Stimulated activated CD8-positive, alpha-beta memory T cell treated with anti-CD3 and anti-CD28 coated beads, Interleukin-15, amount 100 ng/mL, for 24 hours (primary cell): ENCODE data around the gene EVI2B.
"Not testable (repeated sequence)": the region's sequence is repeated elsewhere in the genome, so short reads cannot be mapped to it uniquely, and the experiment has no call there.

Experiments
- DNase-seq: peaks from one replicate; pipeline ENCODE4 v3.0.0-alpha.2; 2020; ENCODE audit warnings: low read depth

EVI2B gene

DNA sequence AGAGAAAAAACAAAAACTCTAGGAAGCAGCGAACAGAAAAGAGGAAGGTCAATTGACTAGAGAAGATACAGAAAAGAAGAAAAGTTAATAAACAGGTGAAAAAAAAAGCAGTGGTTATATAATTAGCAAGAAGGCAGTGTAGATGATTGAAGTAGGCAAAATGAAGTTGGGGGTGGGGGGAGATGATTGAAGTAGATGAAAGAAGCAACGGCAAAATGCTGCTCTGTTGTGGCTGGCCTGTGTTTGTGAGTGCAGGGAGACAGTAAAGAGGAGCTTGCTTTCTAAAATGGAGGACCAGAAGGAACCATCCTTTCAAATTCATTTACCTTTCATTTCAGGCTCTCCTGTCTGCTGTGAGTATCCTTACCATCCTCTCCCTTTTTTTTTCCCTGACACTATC lies 3.6 kb downstream of the EVI2B start:
- DNase-seq = no peak

DNA sequence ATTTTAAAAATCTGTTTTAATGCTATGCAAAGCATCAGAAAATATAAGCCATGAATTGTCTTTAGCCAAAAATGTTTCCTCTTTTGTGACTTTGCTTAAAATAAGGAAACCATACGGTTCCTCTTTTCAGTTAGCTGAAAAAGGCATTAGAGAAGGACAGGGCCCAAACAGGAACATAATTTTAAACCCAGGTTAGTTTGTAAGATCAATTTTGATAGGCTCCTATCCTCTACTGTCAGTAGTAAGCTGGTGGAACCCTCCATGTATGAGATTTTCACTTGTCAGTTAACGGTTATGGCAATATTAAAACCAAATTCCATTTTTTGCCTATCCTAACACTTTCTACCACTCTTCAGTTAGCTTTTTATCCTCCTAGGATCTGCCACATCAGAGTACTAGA lies 4.3 kb downstream of the EVI2B start:
- DNase-seq = no peak

DNA sequence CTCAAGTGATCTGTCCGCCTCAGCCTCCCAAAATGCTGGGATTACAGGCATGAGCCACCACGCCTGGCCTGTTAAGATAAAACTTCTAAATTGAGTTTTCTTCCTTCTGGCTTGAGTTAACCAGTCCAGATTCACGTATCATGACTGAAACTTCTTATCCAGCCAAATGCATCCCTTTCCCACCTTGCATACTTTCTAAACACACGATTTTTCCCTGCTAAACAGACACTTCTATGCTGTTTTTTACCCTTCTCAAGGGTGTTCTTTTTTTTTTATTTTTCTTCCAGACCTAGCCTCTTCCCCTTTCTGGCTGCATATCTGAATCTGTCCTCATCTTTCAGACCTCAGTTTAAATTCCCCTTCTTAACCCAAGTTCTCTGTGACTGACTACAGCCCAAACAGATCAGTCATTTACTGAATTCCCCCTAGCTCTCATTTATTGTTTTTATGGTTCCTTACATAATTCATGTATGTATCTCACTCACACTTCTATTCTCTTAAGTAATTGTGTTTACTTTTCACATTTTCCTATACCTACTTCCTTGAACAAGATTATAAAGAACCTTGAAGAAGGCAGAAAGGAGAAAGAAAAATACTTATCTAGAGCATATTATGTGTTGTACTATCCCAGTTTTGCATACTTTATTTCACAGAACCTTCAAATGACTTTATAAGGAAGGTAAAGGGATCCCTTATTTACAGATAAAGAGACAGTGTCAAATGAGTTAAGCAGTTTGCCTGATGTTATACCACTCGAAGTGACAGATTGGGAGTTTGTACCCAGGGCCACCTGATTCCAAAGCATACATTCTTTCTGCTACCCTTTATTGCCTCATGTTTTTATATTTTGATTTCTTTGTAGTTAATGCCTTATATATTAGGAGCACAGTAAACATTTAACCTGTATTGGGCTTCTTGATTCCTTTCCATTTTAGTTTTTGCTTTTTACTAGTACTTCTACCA lies 5.2 kb downstream of the EVI2B start:
- DNase-seq = no peak

DNA sequence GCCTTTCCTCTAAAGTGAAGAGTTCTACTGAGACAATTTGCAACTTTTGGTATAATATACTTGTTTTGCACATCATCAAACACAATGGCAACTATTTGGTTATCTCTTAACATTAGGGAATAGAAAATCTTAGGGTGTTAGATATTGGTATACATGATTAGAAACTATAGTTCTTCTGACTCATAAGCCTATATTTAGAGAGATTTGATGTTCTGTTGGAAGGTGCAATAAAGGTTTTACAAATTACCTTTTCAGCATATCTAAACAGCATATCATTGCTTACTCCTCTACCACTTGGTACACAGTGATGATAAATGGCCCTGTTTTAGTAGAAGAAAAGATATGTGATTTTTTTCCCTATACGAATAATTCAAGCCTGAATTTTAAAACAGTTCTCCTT lies 6.2 kb downstream of the EVI2B start:
- no peak for DNase-seq

DNA sequence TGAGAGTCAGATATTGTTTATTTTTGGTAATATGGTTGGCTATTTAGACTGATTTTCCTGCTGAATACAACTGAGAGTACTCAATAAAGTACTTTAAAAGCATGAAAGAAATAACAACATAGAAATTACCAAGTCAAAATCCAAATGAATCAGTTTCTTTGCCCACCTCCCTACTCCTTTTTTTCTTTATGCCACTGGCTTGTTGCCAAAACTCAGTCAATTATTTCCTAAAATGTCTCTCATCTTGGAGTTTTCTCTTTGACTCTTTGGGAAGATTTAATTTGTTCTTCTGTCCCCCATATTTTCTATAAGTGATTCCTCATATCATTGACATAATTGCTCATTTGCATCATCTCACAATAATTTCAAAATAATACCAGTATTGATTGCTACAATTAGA lies 14.2 kb downstream of the EVI2B start:
- no peak for DNase-seq

DNA sequence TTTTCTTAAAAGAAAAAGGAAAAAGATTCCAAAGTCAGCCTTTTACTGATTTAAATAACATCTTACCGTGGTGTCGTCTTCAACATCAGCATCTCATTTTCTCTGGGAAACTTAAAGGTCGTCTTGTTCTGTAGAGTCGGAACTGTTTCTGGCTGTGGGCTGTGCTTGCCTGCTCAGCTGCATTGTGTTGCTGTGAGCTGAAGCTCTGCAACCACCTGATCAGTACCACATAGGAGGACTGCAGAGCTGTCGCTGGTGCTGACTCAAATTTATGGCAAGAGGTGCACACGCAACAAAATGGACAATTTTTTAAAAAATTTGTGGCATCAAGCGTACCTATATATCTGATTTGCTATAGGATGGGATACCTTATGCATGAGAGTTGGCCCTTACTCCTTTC lies 16.8 kb downstream of the EVI2B start, which contains the start of gene OMG:
OMG (minus strand) TSS at position 150 of the 400 bp plus-strand sequence. CDS start 908 bp downstream, outside the sequence.
- DNase-seq = no peak

DNA sequence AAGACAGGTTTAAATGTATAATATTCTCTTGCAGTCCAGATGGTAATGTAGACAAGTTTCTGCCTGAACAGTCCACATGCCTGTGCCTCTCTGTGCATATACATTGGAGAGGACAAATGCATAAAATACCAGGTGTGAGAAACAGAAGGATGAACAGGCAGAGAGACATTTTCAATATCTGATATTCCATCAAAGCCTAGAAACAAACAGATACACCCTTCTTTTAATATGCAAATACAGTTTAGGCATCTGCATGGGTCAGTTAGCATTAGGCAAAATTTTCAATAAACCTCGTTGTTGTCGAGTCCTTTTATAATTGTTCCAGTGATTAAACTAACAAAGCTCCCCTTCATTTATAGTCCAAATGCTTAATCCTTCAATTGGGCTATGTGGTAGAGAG lies 17.7 kb downstream of the EVI2B start:
- no peak for DNase-seq

DNA sequence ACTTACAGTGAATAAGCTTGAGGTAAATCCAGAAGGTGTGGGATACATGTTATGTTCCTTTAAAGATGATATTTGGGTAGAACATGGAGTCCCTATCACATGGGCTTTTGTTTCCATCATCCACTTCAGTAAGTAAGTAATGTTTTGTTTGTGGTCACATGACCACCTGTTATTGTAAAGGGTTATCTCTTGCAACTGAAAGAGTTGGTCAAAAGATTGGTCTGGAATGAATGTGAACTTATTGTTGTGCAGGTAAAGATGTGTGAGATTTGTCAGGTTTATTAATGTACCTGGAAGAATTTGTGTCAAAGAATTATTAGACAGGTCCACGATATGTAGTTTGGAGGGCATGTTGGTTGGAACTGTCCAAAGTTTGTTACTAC lies 18.4 kb downstream of the EVI2B start:
- no peak for DNase-seq

DNA sequence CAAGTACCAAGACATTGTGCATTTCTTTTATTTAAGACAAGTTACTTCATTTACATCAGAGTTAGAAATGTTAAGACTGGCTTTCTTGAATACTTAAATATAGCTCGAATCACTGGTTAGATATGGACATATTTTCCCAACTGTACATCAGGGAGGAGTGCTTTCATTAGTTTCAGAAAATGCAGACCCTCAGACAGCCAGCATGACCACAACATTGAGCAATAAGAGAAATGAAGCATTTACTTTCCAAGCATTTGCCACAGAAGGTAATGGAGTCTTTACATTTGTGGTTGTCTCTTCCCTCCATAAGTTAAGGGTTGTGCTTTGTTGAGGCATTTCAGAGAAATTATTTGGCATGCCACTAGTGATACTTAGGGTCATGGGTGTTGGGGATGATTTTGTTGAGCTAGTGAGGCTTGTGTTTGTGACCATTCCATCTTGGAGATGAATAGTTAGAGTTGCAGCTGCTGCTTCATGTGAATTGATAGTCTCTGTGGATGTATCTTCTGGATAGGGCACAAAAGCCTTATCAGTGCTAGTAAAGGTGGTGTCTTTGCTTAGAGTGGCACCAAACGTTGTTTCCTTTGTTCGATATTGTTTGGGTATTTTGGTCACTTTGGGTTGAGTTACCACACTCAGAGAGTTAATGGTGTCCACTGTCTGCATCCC lies 18.9 kb downstream of the EVI2B start:
- DNase-seq = no peak

DNA sequence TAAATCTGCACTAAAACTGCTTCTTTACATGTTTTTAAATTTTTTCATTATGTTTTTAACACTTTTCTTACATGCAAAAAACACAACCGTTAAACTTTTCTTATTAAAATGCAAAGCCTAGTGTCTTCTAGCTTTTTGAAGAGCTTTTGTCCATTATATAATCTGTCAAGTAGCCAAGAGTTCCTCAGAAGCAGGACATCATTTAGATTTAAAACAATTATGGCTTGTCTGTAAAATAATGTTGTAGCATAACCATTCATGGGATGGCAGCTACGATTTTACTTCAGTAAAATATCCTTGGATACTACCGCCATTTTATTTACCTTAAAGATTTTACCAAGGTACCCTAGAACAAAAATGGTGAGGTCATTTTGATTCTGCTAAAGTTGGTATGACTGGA lies 19.6 kb downstream of the EVI2B start:
- no peak for DNase-seq

DNA sequence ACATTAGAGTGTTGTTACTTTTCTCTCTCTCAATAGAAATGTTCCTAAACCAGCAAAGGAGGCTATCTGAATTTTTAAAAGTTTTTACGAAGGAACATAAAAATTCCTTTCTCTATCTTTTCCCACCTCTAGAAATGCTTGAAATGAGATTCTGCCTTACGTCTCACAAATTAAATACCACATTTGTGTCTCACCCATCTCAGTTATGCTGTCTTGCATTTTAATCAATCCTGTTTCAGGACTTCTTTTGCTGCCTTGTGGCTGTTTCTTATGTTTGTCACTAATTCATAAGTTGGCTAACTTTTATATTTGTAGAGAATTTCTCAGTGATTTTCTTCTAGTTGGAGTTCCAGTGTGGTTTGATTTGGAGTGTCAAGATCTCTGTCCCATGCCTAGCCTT lies 20.3 kb downstream of the EVI2B start:
- no peak for DNase-seq

DNA sequence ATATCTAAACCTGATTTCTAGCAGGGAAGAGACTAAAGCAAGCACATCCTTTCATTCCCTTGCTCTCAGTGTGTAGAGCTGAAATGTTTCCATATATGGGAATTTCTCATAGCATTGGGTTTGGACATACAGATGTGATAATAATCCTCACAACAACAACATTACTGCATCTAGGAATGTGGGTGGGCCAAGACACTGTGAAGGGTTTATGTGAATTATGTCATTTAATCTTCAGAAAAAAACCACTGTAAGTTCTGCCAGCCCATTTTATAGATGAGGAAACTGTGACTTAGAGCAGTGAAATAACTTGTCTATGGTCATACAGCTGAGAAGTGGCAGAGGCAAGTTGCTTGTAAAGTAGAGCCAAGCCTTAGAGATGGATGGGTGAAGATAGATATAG lies 22.0 kb downstream of the EVI2B start:
- no peak for DNase-seq

DNA sequence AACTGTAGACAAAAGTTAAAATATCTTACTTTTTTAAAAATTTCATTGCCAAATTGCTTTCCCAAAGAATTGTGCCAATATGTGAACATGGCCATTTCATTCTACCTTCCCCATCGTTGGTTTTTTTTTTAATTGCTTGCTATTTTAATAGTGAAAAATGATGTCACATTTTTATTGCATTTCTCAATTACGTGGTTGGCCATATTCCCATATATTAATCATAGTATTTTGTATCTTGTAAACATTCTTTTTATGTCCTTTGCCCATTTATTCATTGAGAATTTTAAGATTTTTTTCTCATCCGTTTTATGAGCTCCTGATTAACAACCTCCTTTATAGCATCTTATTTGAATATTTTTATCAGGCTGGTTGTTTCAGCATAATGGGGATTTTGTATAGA lies 24.1 kb downstream of the EVI2B start:
- DNase-seq = no peak

DNA sequence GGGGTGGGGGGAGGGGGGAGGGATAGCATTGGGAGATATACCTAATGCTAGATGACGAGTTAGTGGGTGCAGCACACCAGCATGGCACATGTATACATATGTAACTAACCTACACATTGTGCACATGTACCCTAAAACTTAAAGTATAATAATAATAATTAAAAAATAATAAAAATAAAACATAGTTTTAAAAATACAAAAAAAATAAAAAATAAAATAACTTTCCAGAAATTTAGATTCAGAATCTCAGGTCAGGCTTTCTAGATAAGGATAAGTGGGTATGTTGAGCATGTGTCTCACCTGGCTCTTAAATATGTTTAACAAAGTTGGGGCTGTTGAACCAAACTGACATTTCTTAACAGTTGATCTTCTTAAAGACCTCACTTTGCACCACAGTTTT lies 25.9 kb downstream of the EVI2B start:
- DNase-seq = not testable (repeated sequence)

DNA sequence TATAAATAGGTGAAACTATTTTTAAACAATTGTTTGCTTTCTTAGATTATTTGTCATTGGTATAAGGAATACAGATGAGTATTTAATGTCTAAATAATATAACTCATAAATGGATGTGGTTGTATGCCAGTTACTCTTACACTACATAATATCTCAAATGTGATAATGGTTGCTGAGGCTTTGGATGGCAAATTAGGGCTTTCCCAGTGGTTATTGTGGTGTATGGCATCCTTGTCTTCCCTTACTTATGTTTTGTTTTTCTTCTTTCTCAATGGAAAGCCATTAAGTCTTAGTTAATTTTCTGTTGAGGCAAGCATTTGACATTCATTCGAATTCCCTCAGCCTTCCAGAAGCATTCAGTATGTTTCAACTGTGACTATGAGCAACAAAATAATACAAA lies 27.3 kb downstream of the EVI2B start:
- DNase-seq = no peak

DNA sequence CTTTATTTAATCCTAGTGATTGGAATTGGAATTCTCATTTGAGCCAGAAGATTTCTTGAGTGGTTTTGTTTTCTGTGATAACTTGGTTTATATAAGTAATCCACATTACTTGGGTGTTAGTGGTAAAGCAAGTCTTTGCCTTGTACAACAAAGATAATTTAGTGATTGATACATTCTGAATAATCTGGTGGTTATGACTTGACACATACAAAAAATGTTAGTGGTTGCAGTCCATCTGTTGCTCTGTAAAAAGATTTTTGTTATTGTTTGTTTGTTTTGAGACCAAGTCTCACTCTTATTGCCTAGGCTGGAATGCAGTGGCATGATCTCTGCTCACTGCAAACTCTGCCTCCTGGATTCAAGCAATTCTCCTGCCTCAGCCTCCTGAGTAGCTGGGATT lies 30.0 kb downstream of the EVI2B start:
- no peak for DNase-seq

DNA sequence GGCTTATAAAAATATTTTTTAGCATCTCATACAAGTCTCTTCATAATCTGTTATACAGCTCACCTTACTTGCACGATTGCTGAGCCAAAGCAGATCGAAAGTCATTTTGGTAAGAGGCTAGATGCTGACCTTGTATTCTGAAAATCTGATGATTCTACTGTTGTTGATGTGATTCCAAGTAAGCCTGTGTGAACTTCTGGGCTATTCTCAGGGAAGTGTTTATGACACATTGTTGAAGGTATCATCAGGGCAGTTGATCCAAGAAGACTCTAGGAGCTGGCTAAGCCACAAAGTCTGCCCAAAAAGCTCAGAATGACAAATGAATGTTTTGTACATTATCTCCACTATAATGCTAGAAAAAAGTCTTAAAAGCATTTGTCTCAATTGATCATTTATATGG lies 32.8 kb downstream of the EVI2B start:
- no peak for DNase-seq

DNA sequence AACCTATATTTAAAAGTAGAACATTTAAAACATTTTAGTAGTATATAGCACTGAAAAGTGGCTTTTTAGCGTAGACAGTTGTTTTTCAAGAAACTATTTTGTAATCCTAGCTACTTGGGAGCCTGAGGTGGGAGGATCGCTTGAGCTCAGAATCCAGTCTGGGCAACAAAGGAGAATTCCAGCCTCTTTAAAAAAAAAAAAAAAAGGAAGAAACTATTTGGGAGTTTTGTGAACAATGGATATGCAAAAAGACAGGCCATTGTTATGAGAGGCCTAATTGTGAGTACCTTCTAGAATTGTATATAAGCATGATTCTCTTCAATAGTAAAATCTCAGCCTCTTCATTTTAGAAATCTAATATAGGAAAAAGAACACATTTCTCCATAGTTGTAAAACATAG lies 34.5 kb downstream of the EVI2B start:
- DNase-seq = no peak

DNA sequence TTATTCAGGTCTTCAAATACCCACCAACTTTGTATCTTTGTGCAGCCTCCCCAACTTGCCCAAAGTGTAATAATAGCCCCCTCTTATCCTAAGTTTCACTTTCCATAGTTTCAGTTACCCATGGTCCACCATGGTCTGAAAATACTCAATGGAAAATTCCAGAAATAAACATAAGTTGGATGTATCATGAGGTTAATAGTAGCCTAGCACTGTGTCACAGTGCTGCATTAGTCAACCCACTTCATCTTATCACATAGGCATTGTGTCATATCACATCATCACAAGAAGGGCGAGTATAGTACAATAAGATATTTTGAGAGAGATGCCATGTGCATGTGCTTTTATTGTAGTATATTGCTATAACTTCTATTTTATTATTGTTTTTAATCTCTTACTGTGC lies 38.7 kb downstream of the EVI2B start:
- no peak for DNase-seq

DNA sequence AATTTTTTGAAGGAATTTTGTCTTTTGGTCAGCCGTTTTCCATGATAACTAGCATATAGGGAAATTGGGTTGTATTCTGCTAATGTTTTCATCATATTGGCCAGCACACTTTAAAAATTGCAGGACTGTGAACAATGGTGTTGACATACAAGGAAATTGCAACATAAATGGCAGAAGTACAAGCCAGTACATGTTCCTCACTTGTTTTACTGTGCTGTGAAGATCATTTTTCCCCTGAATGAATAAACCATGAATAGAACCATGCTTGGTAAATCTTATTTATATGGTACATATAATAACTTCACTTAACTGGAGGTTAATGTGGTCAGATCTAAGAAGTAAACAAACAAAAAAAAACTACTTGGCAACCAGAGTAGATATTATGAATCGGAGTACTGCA lies 39.6 kb downstream of the EVI2B start:
- DNase-seq = no peak

DNA sequence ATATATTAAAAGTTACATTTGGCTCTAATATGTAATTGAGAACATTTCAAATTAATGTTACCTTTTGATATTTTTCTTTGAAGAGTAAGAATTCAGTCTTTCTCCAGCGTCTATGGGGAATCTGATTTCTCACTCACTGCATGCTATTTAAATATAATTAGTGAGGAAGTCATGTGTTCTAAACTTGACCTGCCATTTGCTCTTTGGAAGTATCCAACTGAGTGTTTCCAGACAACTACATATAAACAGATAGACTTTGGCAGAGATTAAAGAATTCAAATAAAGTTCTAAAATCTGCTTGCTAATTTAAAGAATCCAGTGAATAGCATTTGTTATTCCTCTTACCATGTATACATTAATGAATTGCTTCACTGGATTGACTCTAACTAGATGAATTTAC lies 40.3 kb downstream of the EVI2B start:
- no peak for DNase-seq

DNA sequence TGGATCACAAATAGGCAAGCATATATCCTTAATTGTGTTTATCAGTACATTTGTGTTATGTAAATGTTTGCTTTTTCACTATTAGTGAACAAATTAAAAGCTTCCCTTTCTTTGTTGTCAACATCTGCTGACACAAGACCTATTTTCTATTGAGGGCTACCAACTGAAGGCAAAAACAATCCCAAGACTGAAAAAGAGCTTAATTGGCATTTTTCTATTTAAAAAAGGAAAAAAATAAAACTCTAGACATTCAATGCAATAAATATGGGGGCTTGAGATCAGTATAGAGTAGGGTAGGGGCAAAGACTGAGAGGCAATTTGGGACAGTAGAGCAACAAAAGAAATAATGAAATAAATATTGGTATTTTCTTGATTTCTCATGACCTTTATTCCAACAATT lies 41.1 kb downstream of the EVI2B start:
- DNase-seq = no peak

DNA sequence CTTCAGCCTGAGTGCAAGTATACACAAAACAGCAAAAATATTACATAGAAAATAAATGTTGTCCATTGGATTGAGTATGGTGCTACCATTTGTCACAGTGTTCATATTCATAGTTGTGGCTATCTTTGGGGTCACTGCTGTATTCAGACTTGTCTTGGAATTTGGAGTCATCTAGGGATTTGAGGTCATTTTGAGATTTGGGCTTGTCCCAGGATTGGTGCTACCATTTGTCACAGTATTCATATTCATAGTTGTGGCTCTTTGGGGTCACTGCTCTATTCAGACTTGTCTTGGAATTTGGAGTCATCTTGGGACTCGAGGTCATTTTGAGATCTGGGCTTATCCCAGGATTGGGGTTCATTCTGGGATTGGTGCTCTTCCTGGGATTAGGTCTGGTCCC lies 41.6 kb downstream of the EVI2B start:
- no peak for DNase-seq

DNA sequence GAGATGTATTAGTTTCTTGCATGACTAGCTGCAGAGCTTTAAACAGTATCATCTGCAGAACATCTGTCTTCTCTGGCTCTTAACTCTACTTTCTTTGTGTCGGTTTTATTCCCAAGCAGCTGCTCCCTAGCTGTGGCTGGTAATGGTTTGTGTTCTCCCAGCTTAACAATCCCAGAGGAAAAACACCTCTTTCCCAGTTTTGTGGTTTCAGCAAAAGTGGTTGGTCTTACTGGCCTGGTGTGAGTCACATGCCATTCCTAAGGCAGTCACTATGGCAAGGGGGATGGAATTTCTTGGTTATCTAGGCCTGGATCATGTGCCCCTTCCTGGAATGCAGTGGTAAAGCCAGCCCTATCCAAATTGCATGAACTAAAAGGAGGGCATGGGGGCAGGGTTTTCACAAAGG lies 44.3 kb downstream of the EVI2B start:
- DNase-seq = no peak
